HL-60 (cell line): ENCODE data around the gene TANGO2.

Source experiments
- DNase-seq, 2 experiments: peaks; one replicate each; pipeline ENCODE4 v3.0.0-alpha.2; 2010 to 2020; ENCODE audit warnings: low read depth in 1 of 2, low spot score in 1 of 2
- H3K27ac ChIP-seq: fragments of 250-450 bp; sonication (Bioruptor Pico); replicated peaks from 2 replicates; pipeline ENCODE4 v1.5.1; 2020; ENCODE audit warnings: mild to moderate bottlenecking, moderate library complexity
- H3K27me3 ChIP-seq: fragments of 250-450 bp; sonication (Bioruptor Pico); 2 replicates; pipeline ENCODE4 v1.5.1; 2021; ENCODE audit warnings: mild to moderate bottlenecking, moderate library complexity; ENCODE audit not compliant: insufficient read depth, poor library complexity, severe bottlenecking
- H3K4me3 ChIP-seq: replicated peaks from 2 replicates; pipeline ENCODE4 v1.5.1; 2011; ENCODE audit warnings: mild to moderate bottlenecking, control low read depth, low read length; ENCODE audit not compliant: insufficient read depth
- GABPA ChIP-seq: IDR thresholded peaks from 2 replicates; pipeline ENCODE4 v1.6.1; 2012; ENCODE audit warnings: low read depth
- POLR2AphosphoS5 ChIP-seq: IDR thresholded peaks from 2 replicates; pipeline ENCODE4 v1.6.1; 2012; ENCODE audit warnings: low read depth
- SPI1 ChIP-seq: IDR thresholded peaks from 2 replicates; pipeline ENCODE4 v1.6.1; 2012; ENCODE audit warnings: low read depth, mild to moderate bottlenecking, borderline replicate concordance
- TF ChIP-seq, protein P1 (sequence below): IDR thresholded peaks from 2 replicates; pipeline ENCODE4 v1.6.1; 2012; ENCODE audit warnings: low read depth; ENCODE audit not compliant: insufficient replicate concordance
- TF ChIP-seq, protein P2 (sequence below): IDR thresholded peaks from one replicate; pipeline ENCODE4 v1.5.1; 2011; ENCODE audit warnings: low read length, control low read depth, inconsistent platforms; ENCODE audit not compliant: insufficient read depth

The TANGO2 gene

DNA sequence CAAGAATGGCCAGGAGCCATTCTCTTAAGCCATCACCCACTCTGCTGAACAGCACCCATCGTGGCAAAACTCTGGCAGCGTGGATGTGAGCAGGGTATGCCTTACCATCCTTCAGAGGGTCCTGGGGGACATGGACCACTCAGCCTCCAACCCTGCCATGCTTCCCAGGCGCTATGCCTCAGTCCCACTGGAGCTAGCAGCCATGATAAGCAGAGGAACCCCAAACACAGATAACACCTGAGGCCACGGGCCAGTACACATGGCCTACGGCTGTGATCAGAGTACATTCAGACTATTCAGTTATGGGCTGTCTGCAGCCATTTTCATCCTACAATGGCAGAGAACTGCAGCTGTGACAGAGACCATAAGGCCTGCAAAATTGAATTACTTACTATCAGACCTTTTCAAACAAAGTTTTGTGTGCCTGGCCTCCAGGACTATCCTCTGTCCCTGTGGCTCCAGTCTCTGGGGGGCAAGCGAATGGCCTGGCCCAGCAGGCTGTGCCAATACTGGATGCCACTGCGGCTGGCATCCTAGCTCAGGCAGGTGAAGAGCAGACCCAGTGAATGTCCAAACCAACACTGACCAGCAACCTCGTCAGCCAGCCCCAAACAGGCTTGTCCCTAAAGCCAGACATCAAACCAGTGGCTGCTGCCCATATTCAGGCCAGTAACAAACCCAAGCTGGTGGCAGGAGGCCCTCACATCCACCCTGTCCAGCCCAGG is 11.2 kb upstream of the TANGO2 start:
- H3K27ac ChIP-seq = no peak overlapping the region
- no peaks in the 10 kb centered on the region for H3K27me3 ChIP-seq
- DNase-seq = no peak
- H3K4me3 ChIP-seq = no peak overlapping the region
- TF ChIP-seq POLR2AphosphoS5 = no peak
- TF ChIP-seq GABPA = no peak
- TF ChIP-seq, protein P1, sequence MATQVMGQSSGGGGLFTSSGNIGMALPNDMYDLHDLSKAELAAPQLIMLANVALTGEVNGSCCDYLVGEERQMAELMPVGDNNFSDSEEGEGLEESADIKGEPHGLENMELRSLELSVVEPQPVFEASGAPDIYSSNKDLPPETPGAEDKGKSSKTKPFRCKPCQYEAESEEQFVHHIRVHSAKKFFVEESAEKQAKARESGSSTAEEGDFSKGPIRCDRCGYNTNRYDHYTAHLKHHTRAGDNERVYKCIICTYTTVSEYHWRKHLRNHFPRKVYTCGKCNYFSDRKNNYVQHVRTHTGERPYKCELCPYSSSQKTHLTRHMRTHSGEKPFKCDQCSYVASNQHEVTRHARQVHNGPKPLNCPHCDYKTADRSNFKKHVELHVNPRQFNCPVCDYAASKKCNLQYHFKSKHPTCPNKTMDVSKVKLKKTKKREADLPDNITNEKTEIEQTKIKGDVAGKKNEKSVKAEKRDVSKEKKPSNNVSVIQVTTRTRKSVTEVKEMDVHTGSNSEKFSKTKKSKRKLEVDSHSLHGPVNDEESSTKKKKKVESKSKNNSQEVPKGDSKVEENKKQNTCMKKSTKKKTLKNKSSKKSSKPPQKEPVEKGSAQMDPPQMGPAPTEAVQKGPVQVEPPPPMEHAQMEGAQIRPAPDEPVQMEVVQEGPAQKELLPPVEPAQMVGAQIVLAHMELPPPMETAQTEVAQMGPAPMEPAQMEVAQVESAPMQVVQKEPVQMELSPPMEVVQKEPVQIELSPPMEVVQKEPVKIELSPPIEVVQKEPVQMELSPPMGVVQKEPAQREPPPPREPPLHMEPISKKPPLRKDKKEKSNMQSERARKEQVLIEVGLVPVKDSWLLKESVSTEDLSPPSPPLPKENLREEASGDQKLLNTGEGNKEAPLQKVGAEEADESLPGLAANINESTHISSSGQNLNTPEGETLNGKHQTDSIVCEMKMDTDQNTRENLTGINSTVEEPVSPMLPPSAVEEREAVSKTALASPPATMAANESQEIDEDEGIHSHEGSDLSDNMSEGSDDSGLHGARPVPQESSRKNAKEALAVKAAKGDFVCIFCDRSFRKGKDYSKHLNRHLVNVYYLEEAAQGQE = no peak
- no peak for TF ChIP-seq SPI1
- TF ChIP-seq, protein P2, sequence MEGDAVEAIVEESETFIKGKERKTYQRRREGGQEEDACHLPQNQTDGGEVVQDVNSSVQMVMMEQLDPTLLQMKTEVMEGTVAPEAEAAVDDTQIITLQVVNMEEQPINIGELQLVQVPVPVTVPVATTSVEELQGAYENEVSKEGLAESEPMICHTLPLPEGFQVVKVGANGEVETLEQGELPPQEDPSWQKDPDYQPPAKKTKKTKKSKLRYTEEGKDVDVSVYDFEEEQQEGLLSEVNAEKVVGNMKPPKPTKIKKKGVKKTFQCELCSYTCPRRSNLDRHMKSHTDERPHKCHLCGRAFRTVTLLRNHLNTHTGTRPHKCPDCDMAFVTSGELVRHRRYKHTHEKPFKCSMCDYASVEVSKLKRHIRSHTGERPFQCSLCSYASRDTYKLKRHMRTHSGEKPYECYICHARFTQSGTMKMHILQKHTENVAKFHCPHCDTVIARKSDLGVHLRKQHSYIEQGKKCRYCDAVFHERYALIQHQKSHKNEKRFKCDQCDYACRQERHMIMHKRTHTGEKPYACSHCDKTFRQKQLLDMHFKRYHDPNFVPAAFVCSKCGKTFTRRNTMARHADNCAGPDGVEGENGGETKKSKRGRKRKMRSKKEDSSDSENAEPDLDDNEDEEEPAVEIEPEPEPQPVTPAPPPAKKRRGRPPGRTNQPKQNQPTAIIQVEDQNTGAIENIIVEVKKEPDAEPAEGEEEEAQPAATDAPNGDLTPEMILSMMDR = no peak

DNA sequence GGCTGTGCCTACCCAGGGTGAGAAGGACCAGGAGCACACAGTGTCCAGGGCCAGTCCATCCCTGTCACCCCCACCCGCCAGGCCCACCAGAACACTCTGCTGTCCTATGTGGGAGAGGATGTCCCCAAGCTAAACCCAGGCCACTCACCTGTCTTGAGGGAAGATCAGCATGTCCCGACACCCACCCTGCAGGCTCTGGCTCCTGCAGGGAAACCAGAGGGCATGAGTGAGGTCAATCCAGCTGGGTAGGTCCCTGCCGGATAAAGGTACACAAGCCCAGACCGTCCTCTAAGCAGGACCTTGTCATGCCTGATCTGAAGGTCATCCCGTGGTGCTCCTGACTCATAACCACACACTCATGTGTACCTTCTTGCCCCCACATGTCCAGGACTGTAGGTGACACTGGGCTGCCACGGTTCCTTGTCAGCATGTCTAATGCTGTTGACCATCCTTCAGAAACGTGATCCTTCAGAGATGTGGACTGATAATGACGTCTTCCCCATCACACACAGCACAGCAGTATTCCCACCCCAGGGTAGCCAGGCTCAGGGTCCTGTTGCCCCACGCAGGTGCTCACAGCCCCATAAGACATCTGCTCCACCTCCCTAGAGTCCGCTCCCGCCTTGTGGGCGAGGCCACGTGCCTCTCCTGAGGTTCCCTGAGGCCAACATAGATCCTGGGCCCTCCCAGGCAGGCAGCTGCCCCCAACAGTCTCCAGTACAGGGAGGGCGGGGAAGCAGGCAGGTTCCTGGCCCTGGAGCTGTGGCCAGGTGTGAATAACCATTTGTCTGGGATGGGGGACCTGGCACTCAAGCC is 10.4 kb upstream of the TANGO2 start:
- H3K27me3 ChIP-seq = peaks cover 4% of the 10 kb centered on the region
- DNase-seq = no peak
- no peak overlapping the region for H3K4me3 ChIP-seq
- H3K27ac ChIP-seq = no peak overlapping the region
- TF ChIP-seq GABPA (no peak), POLR2AphosphoS5 (no peak), SPI1 (no peak)
- TF ChIP-seq, protein P2 = no peak
- TF ChIP-seq, protein P1 = no peak

DNA sequence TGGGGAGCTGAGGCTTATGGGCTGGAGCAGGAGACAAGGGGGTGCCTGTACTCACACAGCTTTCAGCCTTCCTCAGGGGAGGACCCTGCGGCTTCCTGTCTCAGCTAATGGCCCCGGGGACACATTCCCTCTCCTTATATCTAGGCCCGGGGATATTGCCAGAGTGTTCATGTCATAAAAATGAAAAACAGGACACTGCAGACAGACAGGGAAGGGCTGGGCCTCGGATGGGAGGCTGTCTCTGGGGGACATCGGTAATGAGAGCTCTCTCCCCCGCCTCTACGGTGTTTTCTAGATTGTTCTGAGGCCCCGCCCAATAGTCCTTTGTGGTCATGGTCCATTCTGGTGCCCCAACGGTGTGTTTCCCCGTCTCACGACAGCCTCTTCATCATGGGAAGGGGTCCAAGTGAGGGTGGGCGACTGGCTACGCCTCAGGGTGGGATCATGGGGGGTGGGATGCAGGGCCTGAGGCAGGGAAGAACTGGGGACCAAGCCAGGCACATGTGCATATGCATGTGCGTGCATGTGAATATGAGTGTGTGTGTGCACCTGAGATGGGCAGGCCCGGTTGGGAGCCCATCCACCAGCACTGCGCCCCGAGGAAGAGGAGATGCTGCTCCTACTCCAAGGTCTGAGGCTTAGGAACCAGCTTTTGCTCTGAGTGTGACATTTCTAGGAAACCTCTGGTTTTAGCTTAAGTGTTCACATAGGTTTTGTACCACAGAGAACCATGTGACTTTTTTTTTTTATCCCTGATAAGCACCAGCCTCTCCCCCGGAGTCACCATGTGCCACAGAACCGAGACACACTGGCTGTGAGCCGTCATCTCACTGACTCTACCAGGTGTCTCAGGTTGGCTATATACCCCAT is 9.6 kb upstream of the TANGO2 start:
- no peak for DNase-seq
- Histone ChIP-seq H3K4me3 (no peak overlapping the region), H3K27ac (no peak overlapping the region), H3K27me3 (peaks cover 6% of the 10 kb centered on the region)
- TF ChIP-seq, protein P2 = no peak
- TF ChIP-seq GABPA (no peak), SPI1 (no peak), POLR2AphosphoS5 (no peak)
- TF ChIP-seq, protein P1 = no peak
